ENCODE measurements around the gene RNF150. TPM values are rescaled to one million over a fixed set of nuclear protein-coding genes. Genes with fewer than 3 reads are reported as not detected.

The RNF150 gene
- total and polyA plus RNA-seq, 8 donors: 0.31 to 88.1 (median 8.3) TPM

- TF ChIP-seq POLR2AphosphoS5 (IDR thresholded peaks at IDR 0.05) (peak in 2 of 3 donors; percentile 9 to 16), EP300 (IDR thresholded peaks at IDR 0.05) (no peak)
- no peak overlapping the region for H3K4me3 ChIP-seq
- H3K4me1 ChIP-seq: peaks cover 0 to 30% (median 0%) of the 10 kb centered on the region in 4 donors
- DNase-seq: peak; percentile 36 to 42
- intact Hi-C loops (cut with DNase I; ENCODE audit: low total_unique reads): no loop called here
- H3K36me3 ChIP-seq: no peaks in the 10 kb centered on the region
- WGBS, 5 donors: 18 to 64% (median 30%) methylated on average over 1 of the region's 1 CpG
- H3K27ac ChIP-seq: peak overlapping the region in 2 of 5 donors; percentile 45 to 61
- no peaks in the 10 kb centered on the region for H3K27me3 ChIP-seq
- no peaks in the 10 kb centered on the region for H3K9me3 ChIP-seq
Observed at GRCh38 chr4:140995058-140995457, 138.2 kb downstream of the RNF150 start.

GRCh38 chr4:140994015-140994414 lies 139.3 kb downstream of the RNF150 start:
- intact Hi-C loops (cut with DNase I; ENCODE audit: low total_unique reads): no loop called here
- WGBS, 5 donors: 31 to 53% (median 44%) methylated on average over 1 of the region's 1 CpG

GRCh38 chr4:140993370-140993769 lies 139.9 kb downstream of the RNF150 start:
- Histone ChIP-seq H3K9me3 (no peaks in the 10 kb centered on the region), H3K36me3 (no peaks in the 10 kb centered on the region), H3K4me3 (no peak overlapping the region), H3K4me1 (peaks cover 0 to 24% (median 0%) of the 10 kb centered on the region in 4 donors), H3K27ac (peak overlapping the region in 3 of 5 donors; percentile 26 to 61 (median 42)), H3K27me3 (no peaks in the 10 kb centered on the region)
- no peak for DNase-seq
- intact Hi-C loops (cut with DNase I; ENCODE audit: low total_unique reads): no loop called here
- 59 to 77% (median 70%) methylated on average over 4 of the region's 4 CpGs for WGBS, 5 donors
- TF ChIP-seq POLR2A (IDR thresholded peaks at IDR 0.05) (no peak), EP300 (IDR thresholded peaks at IDR 0.05) (no peak), POLR2AphosphoS5 (IDR thresholded peaks at IDR 0.05) (no peak), CTCF (IDR thresholded peaks at IDR 0.05) (no peak)

More at GRCh38 chr4:140994015-140994414, 139.3 kb downstream of the RNF150 start:
- Histone ChIP-seq H3K9me3 (no peaks in the 10 kb centered on the region), H3K4me3 (no peak overlapping the region), H3K27ac (peak overlapping the region in 3 of 5 donors; percentile 26 to 61 (median 42)), H3K36me3 (no peaks in the 10 kb centered on the region), H3K4me1 (peaks cover 0 to 28% (median 0%) of the 10 kb centered on the region in 4 donors), H3K27me3 (no peaks in the 10 kb centered on the region)
- peak in 1 of 3 donors; percentile 4 for TF ChIP-seq POLR2AphosphoS5 (IDR thresholded peaks at IDR 0.05)
- TF ChIP-seq EP300 (IDR thresholded peaks at IDR 0.05): no peak
- TF ChIP-seq POLR2A (IDR thresholded peaks at IDR 0.05): no peak
- DNase-seq: no peak

GRCh38 chr4:140989944-140990343 lies 143.3 kb downstream of the RNF150 start:
- Histone ChIP-seq H3K36me3 (no peaks in the 10 kb centered on the region), H3K4me1 (peaks cover 0 to 15% (median 0%) of the 10 kb centered on the region in 4 donors), H3K27ac (no peak overlapping the region), H3K27me3 (no peaks in the 10 kb centered on the region), H3K9me3 (no peaks in the 10 kb centered on the region), H3K4me3 (no peak overlapping the region)
- intact Hi-C loops (cut with DNase I; ENCODE audit: low total_unique reads): no loop called here
- TF ChIP-seq POLR2A (IDR thresholded peaks at IDR 0.05) (no peak), CTCF (IDR thresholded peaks at IDR 0.05) (no peak), EP300 (IDR thresholded peaks at IDR 0.05) (no peak), POLR2AphosphoS5 (IDR thresholded peaks at IDR 0.05) (no peak)
- 83 to 95% (median 92%) methylated on average over 3 of the region's 3 CpGs for WGBS, 5 donors
- DNase-seq: no peak

- Histone ChIP-seq H3K36me3 (no peaks in the 10 kb centered on the region), H3K4me1 (no peaks in the 10 kb centered on the region), H3K9me3 (no peaks in the 10 kb centered on the region), H3K4me3 (no peak overlapping the region), H3K27me3 (no peaks in the 10 kb centered on the region), H3K27ac (peak overlapping the region in 1 of 5 donors; percentile 7)
- 75 to 87% (median 82%) methylated on average over 5 of the region's 5 CpGs for WGBS, 5 donors
- TF ChIP-seq POLR2A (IDR thresholded peaks at IDR 0.05): no peak
- TF ChIP-seq CTCF (IDR thresholded peaks at IDR 0.05): no peak
- TF ChIP-seq POLR2AphosphoS5 (IDR thresholded peaks at IDR 0.05): no peak
- TF ChIP-seq EP300 (IDR thresholded peaks at IDR 0.05): no peak
- no peak for DNase-seq
- intact Hi-C loops (cut with DNase I; ENCODE audit: low total_unique reads): no loop called here
Observed at GRCh38 chr4:140986045-140986444, 147.2 kb downstream of the RNF150 start.

Measured in stomach (tissue), 9 donors.